ENCODE measurements around the gene DNASE1L1.

The DNASE1L1 gene

DNA sequence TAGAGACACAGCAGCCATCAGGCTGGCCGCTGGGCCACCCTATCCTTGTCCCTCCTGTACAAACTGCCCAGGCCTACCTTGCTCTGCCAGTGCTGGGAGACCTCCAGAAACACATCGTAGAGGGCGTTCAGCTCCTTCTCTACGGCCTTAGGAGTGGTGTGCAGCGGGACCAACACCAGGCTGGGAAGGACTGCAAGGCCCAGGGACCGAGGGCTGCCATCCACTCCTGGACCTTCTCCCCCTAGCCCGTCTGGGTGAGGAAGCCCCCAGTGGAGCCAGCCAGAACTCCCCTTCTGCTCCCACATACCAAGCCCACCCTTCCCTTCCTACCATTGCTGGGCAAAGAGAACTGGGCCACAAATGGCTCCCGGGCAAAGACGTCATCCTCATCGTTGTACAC is 5.9 kb downstream of the DNASE1L1 start:
- TF ChIP-seq ZNF138 (tag by site-specific recombination; IDR thresholded peaks at IDR 0.05; ENCODE audit: borderline replicate concordance) (no peak), ZNF837 (tag by site-specific recombination; IDR thresholded peaks at IDR 0.05) (no peak), ZNF571 (tag by site-specific recombination; IDR thresholded peaks at IDR 0.05) (no peak), PRDM4 (tag by site-specific recombination; IDR thresholded peaks at IDR 0.05) (no peak), OSR2 (tag by site-specific recombination; IDR thresholded peaks at IDR 0.05) (no peak), TCF7L2 (IDR thresholded peaks at IDR 0.05; ENCODE audit: borderline replicate concordance, low read depth, low read length) (no peak), KLF8 (tag by site-specific recombination; IDR thresholded peaks at IDR 0.05) (no peak), CTCF (tag by site-specific recombination; IDR thresholded peaks at IDR 0.05) (no peak), ZNF423 (tag by site-specific recombination; IDR thresholded peaks at IDR 0.05) (no peak), ZNF600 (tag by site-specific recombination; IDR thresholded peaks at IDR 0.05) (no peak), ZNF280C (tag by site-specific recombination; IDR thresholded peaks at IDR 0.05) (no peak)
- TF ChIP-seq, protein P1, sequence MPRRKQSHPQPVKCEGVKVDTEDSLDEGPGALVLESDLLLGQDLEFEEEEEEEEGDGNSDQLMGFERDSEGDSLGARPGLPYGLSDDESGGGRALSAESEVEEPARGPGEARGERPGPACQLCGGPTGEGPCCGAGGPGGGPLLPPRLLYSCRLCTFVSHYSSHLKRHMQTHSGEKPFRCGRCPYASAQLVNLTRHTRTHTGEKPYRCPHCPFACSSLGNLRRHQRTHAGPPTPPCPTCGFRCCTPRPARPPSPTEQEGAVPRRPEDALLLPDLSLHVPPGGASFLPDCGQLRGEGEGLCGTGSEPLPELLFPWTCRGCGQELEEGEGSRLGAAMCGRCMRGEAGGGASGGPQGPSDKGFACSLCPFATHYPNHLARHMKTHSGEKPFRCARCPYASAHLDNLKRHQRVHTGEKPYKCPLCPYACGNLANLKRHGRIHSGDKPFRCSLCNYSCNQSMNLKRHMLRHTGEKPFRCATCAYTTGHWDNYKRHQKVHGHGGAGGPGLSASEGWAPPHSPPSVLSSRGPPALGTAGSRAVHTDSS (tag by site-specific recombination; IDR thresholded peaks at IDR 0.05) = no peak
- TF ChIP-seq, protein P2, sequence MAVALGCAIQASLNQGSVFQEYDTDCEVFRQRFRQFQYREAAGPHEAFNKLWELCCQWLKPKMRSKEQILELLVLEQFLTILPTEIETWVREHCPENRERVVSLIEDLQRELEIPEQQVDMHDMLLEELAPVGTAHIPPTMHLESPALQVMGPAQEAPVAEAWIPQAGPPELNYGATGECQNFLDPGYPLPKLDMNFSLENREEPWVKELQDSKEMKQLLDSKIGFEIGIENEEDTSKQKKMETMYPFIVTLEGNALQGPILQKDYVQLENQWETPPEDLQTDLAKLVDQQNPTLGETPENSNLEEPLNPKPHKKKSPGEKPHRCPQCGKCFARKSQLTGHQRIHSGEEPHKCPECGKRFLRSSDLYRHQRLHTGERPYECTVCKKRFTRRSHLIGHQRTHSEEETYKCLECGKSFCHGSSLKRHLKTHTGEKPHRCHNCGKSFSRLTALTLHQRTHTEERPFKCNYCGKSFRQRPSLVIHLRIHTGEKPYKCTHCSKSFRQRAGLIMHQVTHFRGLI (tag by site-specific recombination; IDR thresholded peaks at IDR 0.05) = no peak
- TF ChIP-seq, protein P3, sequence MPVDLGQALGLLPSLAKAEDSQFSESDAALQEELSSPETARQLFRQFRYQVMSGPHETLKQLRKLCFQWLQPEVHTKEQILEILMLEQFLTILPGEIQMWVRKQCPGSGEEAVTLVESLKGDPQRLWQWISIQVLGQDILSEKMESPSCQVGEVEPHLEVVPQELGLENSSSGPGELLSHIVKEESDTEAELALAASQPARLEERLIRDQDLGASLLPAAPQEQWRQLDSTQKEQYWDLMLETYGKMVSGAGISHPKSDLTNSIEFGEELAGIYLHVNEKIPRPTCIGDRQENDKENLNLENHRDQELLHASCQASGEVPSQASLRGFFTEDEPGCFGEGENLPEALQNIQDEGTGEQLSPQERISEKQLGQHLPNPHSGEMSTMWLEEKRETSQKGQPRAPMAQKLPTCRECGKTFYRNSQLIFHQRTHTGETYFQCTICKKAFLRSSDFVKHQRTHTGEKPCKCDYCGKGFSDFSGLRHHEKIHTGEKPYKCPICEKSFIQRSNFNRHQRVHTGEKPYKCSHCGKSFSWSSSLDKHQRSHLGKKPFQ (tag by site-specific recombination; IDR thresholded peaks at IDR 0.05) = no peak
- TF ChIP-seq, protein P4, sequence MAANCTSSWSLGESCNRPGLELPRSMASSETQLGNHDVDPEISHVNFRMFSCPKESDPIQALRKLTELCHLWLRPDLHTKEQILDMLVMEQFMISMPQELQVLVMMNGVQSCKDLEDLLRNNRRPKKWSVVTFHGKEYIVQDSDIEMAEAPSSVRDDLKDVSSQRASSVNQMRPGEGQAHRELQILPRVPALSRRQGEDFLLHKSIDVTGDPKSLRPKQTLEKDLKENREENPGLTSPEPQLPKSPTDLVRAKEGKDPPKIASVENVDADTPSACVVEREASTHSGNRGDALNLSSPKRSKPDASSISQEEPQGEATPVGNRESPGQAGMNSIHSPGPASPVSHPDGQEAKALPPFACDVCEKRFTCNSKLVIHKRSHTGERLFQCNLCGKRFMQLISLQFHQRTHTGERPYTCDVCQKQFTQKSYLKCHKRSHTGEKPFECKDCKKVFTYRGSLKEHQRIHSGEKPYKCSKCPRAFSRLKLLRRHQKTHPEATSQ (tag by site-specific recombination; IDR thresholded peaks at IDR 0.05) = no peak
- TF ChIP-seq, protein P5, sequence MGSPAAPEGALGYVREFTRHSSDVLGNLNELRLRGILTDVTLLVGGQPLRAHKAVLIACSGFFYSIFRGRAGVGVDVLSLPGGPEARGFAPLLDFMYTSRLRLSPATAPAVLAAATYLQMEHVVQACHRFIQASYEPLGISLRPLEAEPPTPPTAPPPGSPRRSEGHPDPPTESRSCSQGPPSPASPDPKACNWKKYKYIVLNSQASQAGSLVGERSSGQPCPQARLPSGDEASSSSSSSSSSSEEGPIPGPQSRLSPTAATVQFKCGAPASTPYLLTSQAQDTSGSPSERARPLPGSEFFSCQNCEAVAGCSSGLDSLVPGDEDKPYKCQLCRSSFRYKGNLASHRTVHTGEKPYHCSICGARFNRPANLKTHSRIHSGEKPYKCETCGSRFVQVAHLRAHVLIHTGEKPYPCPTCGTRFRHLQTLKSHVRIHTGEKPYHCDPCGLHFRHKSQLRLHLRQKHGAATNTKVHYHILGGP (tag by site-specific recombination; IDR thresholded peaks at IDR 0.05) = no peak
- H3K4me3 ChIP-seq (ENCODE audit: low read depth, low read length) = no peak overlapping the region
- H3K27ac ChIP-seq (ENCODE audit: extremely low read depth, low read depth, low read length) = no peak overlapping the region
- ChIA-PET CTCF (interaction anchor here (1.1 kb wide), 1 partner anchor 29 kb away, joined by 3 read pairs; the partner anchor contains the start of gene FLNA), POLR2A (interaction anchor here (0.7 to 6.5 kb wide), 4 partner anchors 7 to 131 kb away, joined by 3 to 57 read pairs (median 4); partner anchors contain the start of genes DNASE1L1, PLXNA3 and TAFAZZIN)
- H3K4me1 ChIP-seq (ENCODE audit: control insufficient read depth, insufficient read depth, low read length) = no peaks in the 10 kb centered on the region
- no peaks in the 10 kb centered on the region for H3K9me3 ChIP-seq (ENCODE audit: control insufficient read depth, insufficient read depth, low read depth, low read length)
- peaks cover 0 to 44% of the 10 kb centered on the region in 2 experiments; a peak in 1 of 3 replicates for H3K36me3 ChIP-seq (ENCODE audit: control insufficient read depth in 2 of 2, insufficient read depth in 1 of 2, low read length in 2 of 2)

Measured in HEK293 (cell line).